Left lung (tissue), 10 donors: ENCODE measurements around the gene JCHAIN. TPM values are rescaled to one million over a fixed set of nuclear protein-coding genes. Genes with fewer than 3 reads are reported as not detected.

Experiments
- ATAC-seq: fragments of 200-7000 bp; cut with Tn5 transposase; one replicate; pipeline ENCODE4 v1.9.1; 2020; ENCODE audit warnings: moderate library complexity
- DNase-seq, 4 donors: peaks; one replicate each; pipeline ENCODE4 v3.0.0-alpha.2; 2013 to 2020
- H3K27ac ChIP-seq, 2 donors: fragments of 200-600 bp; sonication (generic) in 1 of 2; one replicate each; pipeline versions ENCODE4 v1.5.0 to v1.8.0; 2020 to 2021
- H3K27me3 ChIP-seq, 2 donors: fragments of 200-600 bp; sonication (generic) in 1 of 2; one replicate each; pipeline versions ENCODE4 v1.5.0 to v1.8.0; 2020 to 2021
- H3K36me3 ChIP-seq, 2 donors: fragments of 200-600 bp; sonication (generic) in 1 of 2; one replicate each; pipeline versions ENCODE4 v1.5.0 to v1.8.0; 2020 to 2021
- H3K4me1 ChIP-seq, 2 donors: fragments of 200-600 bp; one replicate each; pipeline ENCODE4 v1.8.0; 2021
- H3K4me3 ChIP-seq, 2 donors: fragments of 200-600 bp; sonication (generic) in 1 of 2; one replicate each; pipeline versions ENCODE4 v1.5.0 to v1.8.0; 2020 to 2021; ENCODE audit warnings: mild to moderate bottlenecking in 1 of 2
- H3K9me3 ChIP-seq, 2 donors: fragments of 200-600 bp; sonication (generic) in 1 of 2; one replicate each; pipeline versions ENCODE4 v1.5.0 to v1.8.0; 2020 to 2021
- intact Hi-C, 2 donors: fragments of 100-400 bp; cut with DNase I; formaldehyde crosslinking; loops; one replicate each; pipeline versions ENCODE4 v1.11.2 to v1.14.2; 2022
- polyA plus RNA-seq, 6 donors: library from polyadenylated mRNA; unstranded; fragments of 120-200 nt; gene quantifications; one replicate each; pipeline ENCODE4 v1.2.1, GENCODE V29; 2013; ENCODE audit not compliant: insufficient read length in 6 of 6
- total RNA-seq, 2 donors: library from RNA; stranded (reverse); fragmentation: NEBNext Ultra II Directional; extraction: Animal tissue kit (Norgen Biotek cat#: 25700); gene quantifications; one replicate each; pipeline ENCODE4 v1.2.1, GENCODE V29; 2021
- TF ChIP-seq, protein P1 (sequence below), 2 donors: fragments of 200-600 bp; sonication (generic) in 1 of 2; IDR thresholded peaks; one replicate each; pipeline versions ENCODE4 v1.5.0 to v1.8.0; 2021; ENCODE audit warnings: antibody characterized with exemption in 2 of 2
- donor health status: DM: no; HTN: yes; CAD: no.
- donor health status: DM: no; HTN: no; CAD: no.

JCHAIN gene
- total and polyA plus RNA-seq, 8 donors: 1.5 to 184 (median 2.4) TPM

DNA sequence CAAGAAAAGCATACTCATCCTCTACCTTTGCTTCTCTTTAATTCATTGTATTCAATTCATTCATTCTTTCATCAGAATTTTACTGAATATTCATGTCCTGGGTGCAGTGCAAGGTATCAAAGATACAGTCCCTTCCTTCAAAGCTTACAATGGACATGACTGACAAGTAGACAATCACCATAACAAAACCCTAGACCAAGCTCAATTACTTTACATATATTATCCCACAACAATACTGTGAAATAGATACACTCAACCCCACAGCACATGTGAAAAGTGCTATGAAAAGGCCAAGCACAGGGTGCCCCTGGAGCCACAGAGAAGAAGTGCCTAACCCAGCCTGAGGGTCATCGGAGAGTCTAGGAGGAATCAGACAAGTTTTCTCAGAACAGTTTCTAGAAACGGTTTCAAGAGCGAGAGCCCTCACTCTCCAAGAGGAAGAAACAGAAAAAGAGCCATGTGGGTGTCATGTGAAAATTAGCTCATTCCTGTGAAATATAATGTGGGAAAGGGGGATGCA is 58.9 kb downstream of the JCHAIN start:
- Histone ChIP-seq H3K27me3 (no peaks in the 10 kb centered on the region), H3K9me3 (no peaks in the 10 kb centered on the region), H3K27ac (no peak overlapping the region), H3K4me1 (no peaks in the 10 kb centered on the region), H3K4me3 (no peak overlapping the region), H3K36me3 (no peaks in the 10 kb centered on the region)
- TF ChIP-seq, protein P1, sequence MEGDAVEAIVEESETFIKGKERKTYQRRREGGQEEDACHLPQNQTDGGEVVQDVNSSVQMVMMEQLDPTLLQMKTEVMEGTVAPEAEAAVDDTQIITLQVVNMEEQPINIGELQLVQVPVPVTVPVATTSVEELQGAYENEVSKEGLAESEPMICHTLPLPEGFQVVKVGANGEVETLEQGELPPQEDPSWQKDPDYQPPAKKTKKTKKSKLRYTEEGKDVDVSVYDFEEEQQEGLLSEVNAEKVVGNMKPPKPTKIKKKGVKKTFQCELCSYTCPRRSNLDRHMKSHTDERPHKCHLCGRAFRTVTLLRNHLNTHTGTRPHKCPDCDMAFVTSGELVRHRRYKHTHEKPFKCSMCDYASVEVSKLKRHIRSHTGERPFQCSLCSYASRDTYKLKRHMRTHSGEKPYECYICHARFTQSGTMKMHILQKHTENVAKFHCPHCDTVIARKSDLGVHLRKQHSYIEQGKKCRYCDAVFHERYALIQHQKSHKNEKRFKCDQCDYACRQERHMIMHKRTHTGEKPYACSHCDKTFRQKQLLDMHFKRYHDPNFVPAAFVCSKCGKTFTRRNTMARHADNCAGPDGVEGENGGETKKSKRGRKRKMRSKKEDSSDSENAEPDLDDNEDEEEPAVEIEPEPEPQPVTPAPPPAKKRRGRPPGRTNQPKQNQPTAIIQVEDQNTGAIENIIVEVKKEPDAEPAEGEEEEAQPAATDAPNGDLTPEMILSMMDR (IDR thresholded peaks at IDR 0.05): no peak
- ATAC-seq: no peak
- DNase-seq: no peak
- intact Hi-C loops: no loop called here

- DNase-seq: no peak
- H3K9me3 ChIP-seq: no peaks in the 10 kb centered on the region
- H3K27me3 ChIP-seq: no peaks in the 10 kb centered on the region
- H3K4me1 ChIP-seq: no peaks in the 10 kb centered on the region
- intact Hi-C loops: no loop called here
- H3K4me3 ChIP-seq: no peak overlapping the region
- ATAC-seq: no peak
- no peak overlapping the region for H3K27ac ChIP-seq
- H3K36me3 ChIP-seq: no peaks in the 10 kb centered on the region
- TF ChIP-seq, protein P1 (IDR thresholded peaks at IDR 0.05): no peak
These were observed 59.8 kb downstream of the JCHAIN start for GRCh38 chr4:70606459-70606858.

Other genes starting within 250 kb of the JCHAIN start
- not detected for gene MUC7, start 194.3 kb downstream of the JCHAIN start, total RNA-seq
- gene MUC7, start 194.3 kb downstream of the JCHAIN start, polyA plus RNA-seq: not detected
- 1 to 10 TPM in 1 of 2 donors, not detected in 1; 3.3 TPM for gene AMTN, start 147.9 kb downstream of the JCHAIN start, total RNA-seq
- gene AMTN, start 147.9 kb downstream of the JCHAIN start, polyA plus RNA-seq: under 1 TPM in 2 of 6 donors, not detected in 4; 0.35 to 0.52 TPM
- gene AMBN, start 74.3 kb downstream of the JCHAIN start, total RNA-seq: not detected
- not detected for gene AMBN, start 74.3 kb downstream of the JCHAIN start, polyA plus RNA-seq
- gene ENAM, start 37.8 kb downstream of the JCHAIN start, total RNA-seq: under 1 TPM; 0.24 to 0.73 TPM
- under 1 TPM; 0.14 to 0.84 (median 0.42) TPM for gene ENAM, start 37.8 kb downstream of the JCHAIN start, polyA plus RNA-seq
- gene UTP3, start 22.0 kb upstream of the JCHAIN start, total RNA-seq: 10 to 100 TPM; 21.5 to 28.0 TPM
- gene UTP3, start 22.0 kb upstream of the JCHAIN start, polyA plus RNA-seq: 10 to 100 TPM; 30.4 to 36.6 (median 34.6) TPM
- 10 to 100 TPM; 59.9 to 65.5 TPM for gene RUFY3, start 55.5 kb upstream of the JCHAIN start, total RNA-seq
- 100 to 1,000 TPM; 121 to 158 (median 149) TPM for gene RUFY3, start 55.5 kb upstream of the JCHAIN start, polyA plus RNA-seq
- gene GRSF1, start 173.4 kb upstream of the JCHAIN start, total RNA-seq: 10 to 100 TPM; 60.3 to 74.5 TPM
- gene GRSF1, start 173.4 kb upstream of the JCHAIN start, polyA plus RNA-seq: 100 to 1,000 TPM; 126 to 143 (median 131) TPM
- gene MOB1B, start 235.9 kb upstream of the JCHAIN start, total RNA-seq: 10 to 100 TPM; 28.3 to 33.6 TPM
- gene MOB1B, start 235.9 kb upstream of the JCHAIN start, polyA plus RNA-seq: 10 to 100 TPM; 36.2 to 51.3 (median 47.2) TPM